GM06990 (cell line): ENCODE data around the gene CACNA1D.

Source experiments
- DNase-seq: peaks from one replicate; pipeline ENCODE4 v3.0.0-alpha.2; 2011; ENCODE audit not compliant: insufficient read length; ENCODE audit errors: extremely low read depth
- H3K27me3 ChIP-seq: replicated peaks from 2 replicates; pipeline ENCODE4 v1.6.0; 2011; ENCODE audit warnings: low read length; ENCODE audit not compliant: control insufficient read depth, insufficient read depth
- H3K36me3 ChIP-seq: 2 replicates; pipeline ENCODE4 v1.5.1; 2011; ENCODE audit warnings: low read length; ENCODE audit not compliant: control insufficient read depth, insufficient read depth
- H3K4me3 ChIP-seq: replicated peaks from 2 replicates; pipeline ENCODE4 v1.5.1; 2011; ENCODE audit warnings: low read depth, mild to moderate bottlenecking, control low read depth, low read length
- CTCF ChIP-seq: IDR thresholded peaks from 2 replicates; pipeline ENCODE4 v1.5.1; 2011; ENCODE audit warnings: low read length, control low read depth, mild to moderate bottlenecking, inconsistent platforms; ENCODE audit not compliant: insufficient read depth, poor library complexity, severe bottlenecking

The CACNA1D gene

GRCh38 chr3:53554559-53555067, 60.2 kb downstream of the CACNA1D start:
- no peak overlapping the region for H3K4me3 ChIP-seq
- no peak for DNase-seq
- no peaks in the 10 kb centered on the region for H3K27me3 ChIP-seq
- H3K36me3 ChIP-seq, result no peaks in the 10 kb centered on the region
- TF ChIP-seq CTCF, result no peak

DNA sequence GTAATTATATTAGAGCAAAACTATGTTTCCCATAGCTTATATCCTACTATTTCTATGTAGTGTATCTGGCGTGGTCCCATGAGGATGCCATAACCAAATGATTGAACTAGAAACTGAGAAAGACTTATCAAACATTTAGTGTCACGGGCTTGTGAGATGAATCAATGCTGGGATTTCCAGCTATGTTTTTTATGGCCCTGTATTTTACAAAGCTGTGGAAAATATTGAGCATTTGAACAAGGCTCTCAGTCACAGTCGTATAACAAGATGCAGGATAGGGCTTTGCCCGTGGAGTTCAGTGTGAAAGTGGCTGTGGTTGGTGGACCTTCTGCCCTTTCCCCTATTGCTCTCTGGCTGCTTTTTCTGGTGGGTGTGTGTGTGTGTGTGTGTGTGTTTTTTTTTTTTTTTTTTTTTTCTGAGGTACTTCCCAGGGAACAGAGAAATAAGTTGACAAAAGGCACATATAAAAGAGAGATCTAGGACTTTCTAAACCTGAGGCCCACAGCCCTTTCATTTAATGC, 60.7 kb downstream of the CACNA1D start:
- peak; percentile 65 for DNase-seq
- Histone ChIP-seq H3K36me3 (no peaks in the 10 kb centered on the region), H3K4me3 (no peak overlapping the region; the same call in none of the 2 replicates), H3K27me3 (no peaks in the 10 kb centered on the region)
- TF ChIP-seq CTCF, result no peak

DNA sequence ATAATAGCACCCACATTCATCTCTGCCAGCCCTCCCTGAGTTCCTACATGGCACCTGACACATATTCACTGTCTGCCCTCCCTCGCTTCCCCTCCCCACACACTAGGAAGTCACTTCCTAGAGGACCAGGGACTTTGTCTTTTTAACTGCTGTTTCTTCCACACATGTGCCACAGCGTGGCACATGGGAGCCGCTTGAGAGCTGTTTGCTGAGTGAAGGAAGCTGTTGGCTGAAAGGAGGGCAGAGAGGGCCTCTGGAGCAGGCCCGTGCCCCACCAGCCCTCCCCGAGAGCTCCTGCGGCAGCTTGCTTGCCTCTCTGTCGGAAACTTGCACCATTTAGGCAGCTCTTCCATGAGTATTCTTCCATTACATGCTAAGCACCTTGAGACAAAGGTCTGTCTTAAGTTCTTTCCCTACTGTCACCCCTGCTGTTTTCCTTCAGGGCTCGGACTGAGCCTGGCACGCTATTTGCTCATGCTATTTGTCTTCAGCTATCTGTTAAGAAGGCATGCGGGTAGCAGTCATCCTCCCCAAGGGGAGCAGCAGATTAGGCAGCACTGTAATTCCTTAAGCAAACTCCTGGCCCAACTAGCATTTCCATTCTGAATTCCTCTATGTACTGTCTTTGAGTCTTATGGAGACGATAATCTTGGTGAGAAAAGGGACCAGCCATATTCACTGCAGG, 72.2 kb downstream of the CACNA1D start:
- Histone ChIP-seq H3K36me3 (no peaks in the 10 kb centered on the region), H3K4me3 (no peak overlapping the region), H3K27me3 (no peaks in the 10 kb centered on the region; the same call in 1 of the 2 replicates)
- no peak for DNase-seq
- no peak for TF ChIP-seq CTCF

DNA sequence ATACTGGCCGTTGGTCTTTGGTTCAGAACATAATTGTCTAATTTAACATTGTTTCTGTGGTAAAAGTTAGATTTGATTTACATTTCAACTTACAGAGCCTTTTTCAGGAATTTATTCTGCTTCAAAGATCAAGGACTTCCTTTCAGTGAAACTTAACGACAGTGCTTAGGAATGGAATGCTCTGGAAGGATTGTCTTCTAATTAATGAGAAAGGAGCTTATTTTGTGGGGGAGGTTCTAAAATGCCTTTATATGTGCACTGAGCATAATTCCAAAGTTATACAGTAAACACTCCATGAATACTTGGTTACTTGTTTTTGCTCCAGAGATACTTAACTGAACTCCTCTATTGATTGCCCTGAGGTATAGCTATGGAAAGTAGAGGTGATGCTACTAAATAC, 75.7 kb downstream of the CACNA1D start:
- no peaks in the 10 kb centered on the region; the same call in 1 of the 2 replicates for H3K27me3 ChIP-seq
- H3K36me3 ChIP-seq, result no peaks in the 10 kb centered on the region
- TF ChIP-seq CTCF, result no peak
- no peak overlapping the region for H3K4me3 ChIP-seq
- DNase-seq, result no peak

DNA sequence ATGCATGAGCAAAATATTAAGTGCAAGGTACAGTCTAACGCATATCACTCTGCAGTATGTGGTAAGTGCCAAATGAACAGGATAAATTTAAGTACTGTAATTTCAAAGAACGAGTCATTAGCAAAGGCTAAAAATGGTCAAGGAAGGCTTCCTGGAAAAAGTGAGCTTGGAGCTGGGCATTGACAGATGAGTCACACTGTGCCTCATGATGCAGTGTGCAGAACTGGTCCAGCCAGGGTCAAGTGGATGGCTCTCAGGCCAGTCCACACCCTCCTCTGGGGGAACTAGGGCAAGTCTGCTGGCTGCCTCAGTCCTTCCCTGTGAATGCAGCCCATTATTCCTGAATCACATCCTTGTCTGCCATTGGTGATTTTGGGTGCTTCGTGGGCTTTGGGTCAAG, 76.3 kb downstream of the CACNA1D start:
- no peak for DNase-seq
- Histone ChIP-seq H3K36me3 (no peaks in the 10 kb centered on the region), H3K4me3 (no peak overlapping the region), H3K27me3 (no peaks in the 10 kb centered on the region; the same call in none of the 2 replicates)
- TF ChIP-seq CTCF, result no peak
